HG02970 (cell line): ENCODE measurements around the gene PHTF2.
"Not testable (repeated sequence)": the region's sequence is repeated elsewhere in the genome, so short reads cannot be mapped to it uniquely, and the experiment has no call there.

Experiments used
- ATAC-seq: cut with Tn5 transposase; IDR thresholded peaks from one replicate; pipeline ENCODE4 v1.9.1; 2021; ENCODE audit warnings: mild to moderate bottlenecking, moderate library complexity, moderate number of reproducible peaks; ENCODE audit not compliant: unreplicated experiment, low FRiP score

The PHTF2 gene

DNA sequence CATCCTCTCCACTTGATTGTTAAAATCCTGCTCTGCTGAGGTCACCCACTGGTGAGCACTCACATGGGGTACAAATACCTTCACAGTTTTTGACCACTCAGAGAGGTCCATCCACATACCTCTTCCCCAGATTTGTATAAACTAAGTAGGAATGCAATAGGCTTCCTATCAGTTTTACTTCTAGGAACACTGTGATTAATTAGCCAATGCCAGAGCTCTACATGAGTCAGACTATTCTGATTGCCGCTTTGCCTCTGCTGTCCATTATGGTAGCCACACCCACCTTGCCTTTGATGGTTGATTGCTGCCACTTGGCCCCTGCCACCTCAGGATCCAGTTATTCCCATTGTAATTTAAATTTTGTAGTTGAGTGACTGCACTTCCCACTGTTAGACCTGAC lies 73.7 kb downstream of the PHTF2 start:
- not testable (repeated sequence) for ATAC-seq

DNA sequence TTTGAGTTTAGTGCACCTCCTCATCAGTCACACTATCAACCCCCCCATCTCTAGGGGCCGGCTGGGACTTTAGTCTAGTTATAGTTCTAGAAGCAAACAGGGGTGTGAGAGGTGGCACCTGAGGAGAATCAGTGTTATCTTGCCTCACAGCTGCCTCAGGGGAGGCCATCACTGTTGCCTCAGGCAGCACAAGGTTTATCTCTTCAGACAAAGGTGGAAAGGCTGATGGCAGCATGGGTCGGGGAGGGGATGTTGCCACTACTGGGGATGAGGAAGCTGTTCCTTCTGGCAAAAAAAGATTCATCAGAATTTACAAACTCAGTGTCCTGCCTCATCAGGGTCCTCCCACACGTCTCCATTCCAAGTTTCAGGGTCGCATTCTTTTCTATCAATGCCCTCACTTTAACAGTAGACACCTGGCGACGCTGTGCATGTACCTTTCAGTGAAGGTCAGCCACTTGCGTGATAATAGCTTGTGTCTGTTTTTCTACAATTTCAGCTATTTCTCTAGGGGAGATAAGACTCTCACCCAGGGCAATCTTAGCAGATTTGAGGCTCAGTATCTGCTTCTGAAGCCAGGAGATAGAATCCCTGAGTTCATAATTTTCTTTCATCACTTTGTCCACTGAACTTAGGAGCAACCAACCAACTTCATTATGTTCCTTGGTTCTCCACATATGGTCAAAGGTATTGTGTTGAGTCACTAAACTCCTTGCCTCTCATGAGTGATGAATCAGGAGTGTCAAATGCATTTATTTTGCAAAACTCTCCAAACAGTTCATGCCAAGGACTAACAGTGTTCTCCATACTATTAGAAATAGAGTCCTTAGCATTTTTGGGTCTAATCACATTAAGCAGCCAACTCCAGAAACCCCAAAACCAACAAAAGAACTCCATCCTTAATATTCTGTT lies 75.1 kb downstream of the PHTF2 start:
- not testable (repeated sequence) for ATAC-seq

DNA sequence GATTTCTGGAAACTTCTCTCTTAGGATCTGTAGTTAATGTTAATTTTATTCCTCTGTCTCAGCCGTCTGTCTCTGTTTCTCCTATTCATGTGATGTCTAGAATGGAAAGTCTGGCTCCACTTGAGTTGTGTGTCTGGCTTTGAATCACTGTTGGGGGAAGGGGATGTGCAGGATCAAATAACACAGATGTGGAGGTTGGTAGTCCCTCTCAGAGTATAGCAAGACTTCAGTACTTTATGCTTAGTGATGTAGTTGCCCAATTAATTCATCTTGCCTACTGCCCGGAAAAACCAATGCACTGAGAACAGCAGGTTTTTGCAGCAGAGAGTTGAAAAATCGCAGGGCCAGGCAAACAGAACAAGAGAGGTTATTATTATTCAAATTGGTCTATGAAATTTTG lies 79.2 kb downstream of the PHTF2 start:
- ATAC-seq = no peak

DNA sequence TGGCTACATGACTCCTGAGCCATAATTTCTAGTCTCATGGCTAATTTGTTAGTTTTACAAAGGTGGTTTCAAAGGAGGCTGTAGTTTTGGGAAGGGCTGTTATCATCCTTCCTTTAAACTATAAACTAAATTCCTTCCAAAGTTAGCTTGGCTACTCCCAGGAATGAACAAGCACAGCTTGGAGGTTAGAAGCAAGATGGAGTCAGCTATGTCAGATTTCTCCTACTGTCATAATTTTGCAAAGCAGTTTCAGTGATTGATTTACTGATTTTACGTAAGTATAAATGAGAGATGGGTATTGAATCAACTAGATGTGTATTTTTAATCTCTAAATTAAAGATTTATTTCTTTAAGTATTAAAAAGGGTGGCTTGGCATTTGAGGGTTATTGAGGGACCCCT lies 79.9 kb downstream of the PHTF2 start:
- no peak for ATAC-seq

- ATAC-seq = no peak
These were observed 80.7 kb downstream of the PHTF2 start for GRCh38 chr7:77879272-77879671.

DNA sequence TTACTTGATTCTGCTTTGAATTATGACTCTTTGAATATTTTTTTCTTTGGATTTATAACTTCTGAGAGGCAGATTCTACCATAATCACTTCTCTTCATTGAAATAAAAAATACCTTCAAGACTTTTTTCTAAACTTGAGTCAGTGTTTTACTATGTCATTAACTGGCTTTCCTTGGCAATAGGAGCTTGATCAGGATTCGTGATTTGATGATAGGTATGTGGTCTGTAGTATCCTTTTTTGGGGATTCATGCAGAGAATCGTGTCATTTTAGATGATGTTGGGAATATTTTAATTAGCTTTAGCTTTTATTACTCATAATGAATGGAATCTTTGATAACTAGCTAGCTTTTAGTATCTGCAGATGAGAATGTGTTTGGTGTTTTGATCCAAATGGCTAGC lies 83.3 kb downstream of the PHTF2 start:
- ATAC-seq = no peak

GRCh38 chr7:77885155-77885554 lies 86.6 kb downstream of the PHTF2 start:
- no peak for ATAC-seq

- ATAC-seq = no peak
These were observed 89.0 kb downstream of the PHTF2 start for GRCh38 chr7:77887567-77887966.

DNA sequence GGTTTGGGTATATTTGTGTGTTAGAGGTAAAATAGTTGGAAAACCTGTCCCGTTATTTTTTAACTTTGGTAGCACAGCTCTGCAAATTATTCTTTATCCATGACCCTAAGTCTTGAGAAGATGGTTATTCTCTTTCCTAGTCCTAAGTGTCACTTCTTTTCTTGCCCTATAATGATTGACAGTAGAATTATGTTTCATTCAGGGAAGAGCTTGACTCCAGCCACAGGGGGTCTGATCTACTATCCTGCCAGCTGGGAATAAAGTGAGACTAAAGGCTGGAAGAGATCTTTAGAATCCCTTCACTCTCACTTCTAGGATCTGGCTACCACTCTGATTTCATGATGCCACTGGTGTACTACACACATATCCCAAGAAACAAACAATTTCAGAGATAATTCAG lies 90.4 kb downstream of the PHTF2 start:
- no peak for ATAC-seq

DNA sequence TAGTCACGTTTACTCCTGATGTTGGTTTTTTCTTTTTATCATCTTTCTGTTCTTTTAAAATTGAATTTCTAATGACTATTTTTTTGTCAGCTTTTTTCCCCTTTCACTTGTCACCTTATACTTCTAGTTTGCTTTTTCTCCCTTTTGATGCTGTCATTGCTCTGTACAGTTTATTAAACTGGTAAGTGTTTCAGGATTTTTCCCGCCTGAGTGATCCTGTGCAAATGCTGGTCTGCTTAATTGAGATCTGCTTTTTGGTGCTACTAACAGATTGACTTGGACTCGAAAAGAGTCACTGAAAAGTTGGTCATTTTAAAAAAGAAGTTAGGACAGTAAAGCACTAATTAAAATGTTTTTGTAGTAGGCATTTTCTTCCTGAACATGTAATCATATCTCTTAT lies 95.2 kb downstream of the PHTF2 start:
- ATAC-seq = no peak

DNA sequence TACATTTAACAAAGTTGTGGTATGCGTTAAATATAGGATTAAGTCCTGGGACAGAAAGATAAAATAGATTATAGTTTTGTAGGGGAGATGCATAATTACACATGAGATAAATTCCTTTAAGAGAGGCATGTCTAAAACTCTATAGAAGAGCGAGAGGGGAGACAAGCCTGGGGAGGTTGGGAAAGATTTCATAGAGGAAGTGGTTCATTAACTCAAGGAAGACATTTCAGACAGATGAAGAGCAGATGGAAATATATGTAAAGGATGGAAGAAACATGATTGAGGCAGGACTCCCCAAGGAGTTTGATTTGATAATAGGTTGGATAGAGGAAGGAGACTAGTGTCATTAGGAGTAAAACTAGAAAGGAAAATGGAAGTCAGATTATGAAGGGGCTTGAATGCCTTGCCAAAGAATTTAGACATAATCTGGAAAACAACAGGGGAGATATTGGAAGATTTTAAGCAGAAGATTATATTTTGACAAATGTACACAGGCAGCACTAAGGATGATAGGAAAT lies 96.1 kb downstream of the PHTF2 start:
- ATAC-seq = no peak

- ATAC-seq = no peak
These were observed 97.3 kb downstream of the PHTF2 start for GRCh38 chr7:77895905-77896304.

DNA sequence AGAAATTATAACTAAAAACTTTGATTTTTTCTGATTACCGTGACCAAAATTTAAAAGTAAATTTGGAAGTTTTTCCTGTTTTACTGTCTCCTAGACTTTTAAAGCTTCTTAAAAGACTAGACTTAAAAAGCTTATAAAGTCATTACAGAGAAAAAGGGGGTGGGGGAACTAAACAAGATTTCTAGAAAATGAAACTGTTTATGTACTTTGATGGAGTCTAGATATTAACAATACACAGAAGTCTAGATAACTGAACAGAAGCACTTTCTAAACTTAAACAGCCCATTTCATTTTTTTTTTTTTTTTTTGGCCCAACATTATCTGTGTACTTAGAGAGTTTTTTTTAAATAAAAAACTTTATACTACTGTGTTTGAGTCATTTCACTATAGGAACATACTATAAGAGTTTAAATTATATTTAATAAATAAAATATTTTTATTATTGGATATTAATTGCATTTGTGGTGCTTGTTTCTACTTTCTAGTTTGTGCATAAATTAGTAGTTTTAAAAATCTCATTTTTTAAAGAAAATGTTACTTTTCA lies 98.5 kb downstream of the PHTF2 start:
- ATAC-seq = no peak

DNA sequence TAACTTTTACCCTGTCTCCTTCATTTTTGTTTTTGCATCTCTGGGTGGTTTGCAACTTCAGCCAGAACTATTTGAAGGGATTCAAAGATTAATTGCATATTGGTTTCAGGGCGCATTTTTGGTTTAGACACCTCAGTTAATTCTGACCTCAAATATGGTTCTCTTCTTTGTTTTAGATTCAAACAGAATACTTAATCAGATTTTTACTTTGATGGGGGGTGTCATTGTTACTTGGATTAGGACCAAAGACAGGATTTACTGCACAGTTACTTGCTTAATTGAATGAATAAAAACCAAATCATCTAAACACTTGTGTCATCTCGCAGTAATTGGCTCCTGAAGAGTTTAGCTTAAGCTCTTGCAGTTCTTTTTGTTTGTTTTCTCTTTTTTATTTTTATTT lies 100.9 kb downstream of the PHTF2 start:
- ATAC-seq = no peak

GRCh38 chr7:77903597-77903996 lies 105.0 kb downstream of the PHTF2 start:
- ATAC-seq = no peak

- ATAC-seq = no peak
These were observed 105.7 kb downstream of the PHTF2 start for GRCh38 chr7:77904252-77904651.

- no peak for ATAC-seq
These were observed 108.7 kb downstream of the PHTF2 start for GRCh38 chr7:77907281-77907680.

- ATAC-seq = no peak
These were observed 110.1 kb downstream of the PHTF2 start for GRCh38 chr7:77908664-77909063.

DNA sequence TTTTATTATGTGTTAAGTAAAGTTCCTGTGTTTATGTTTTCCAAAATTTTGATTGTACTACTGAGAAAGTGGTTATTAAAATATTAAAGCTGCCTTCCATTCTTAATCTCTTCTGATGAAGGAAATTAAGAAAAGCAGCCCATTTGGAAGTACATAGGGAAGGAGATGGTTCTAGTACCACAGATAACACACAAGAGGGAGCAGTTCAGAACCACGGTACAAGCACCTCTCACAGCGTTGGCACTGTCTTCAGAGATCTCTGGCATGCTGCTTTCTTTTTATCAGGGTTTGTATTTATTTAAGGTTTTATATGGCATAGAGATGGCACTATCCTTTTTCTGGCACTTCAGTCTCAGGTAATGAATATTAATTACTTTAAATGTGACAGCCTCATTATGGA lies 111.6 kb downstream of the PHTF2 start:
- ATAC-seq = no peak

DNA sequence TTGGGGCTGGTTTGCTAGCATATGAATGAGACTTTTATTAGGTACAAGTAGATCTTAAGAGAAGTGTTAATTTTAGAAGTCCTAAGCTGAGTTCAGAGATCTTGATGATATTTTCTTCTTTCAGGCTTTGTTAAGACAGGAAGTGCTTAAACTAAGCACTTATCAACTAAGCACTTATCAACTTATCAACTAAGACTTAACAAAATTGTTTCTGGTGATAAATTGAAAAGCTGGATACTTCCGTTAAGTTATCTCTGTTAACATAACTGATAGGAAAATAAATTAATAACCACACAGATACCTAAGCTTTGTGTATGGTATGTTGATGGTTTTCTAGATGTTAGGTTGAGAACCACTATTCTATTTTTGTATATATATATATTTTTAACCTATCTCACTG lies 113.7 kb downstream of the PHTF2 start:
- ATAC-seq = no peak

DNA sequence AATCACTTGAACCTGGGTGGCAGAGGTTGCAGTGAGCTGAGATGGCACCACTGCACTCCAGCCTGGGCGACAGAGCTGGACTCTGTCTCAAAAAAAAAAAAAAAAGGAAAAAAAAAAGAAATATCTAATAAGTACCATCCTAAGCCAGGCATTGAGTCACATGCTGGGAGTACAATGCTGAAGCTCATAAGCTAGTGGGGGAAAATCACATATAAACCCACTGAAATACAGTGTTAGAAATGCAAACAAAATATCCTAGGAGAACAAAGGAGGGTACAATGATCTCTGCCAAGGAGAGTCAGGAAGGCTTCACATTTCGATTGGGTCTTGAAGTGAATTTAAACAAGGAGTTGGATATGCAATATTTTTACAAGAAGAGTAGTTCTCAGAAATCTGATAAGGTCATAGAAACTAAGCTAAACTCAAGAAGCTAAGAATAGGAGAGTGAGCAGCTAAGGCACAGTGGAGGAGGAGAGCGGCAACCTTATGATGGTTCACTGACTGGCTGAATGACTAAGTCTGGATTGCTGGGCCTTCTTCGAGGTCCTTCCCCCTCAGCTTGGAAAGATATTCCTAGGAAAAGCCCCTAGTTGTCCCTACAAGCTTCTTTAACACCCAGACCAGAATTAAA lies 115.5 kb downstream of the PHTF2 start:
- ATAC-seq = no peak
